Fibroblast of the conjunctiva (primary cell): ENCODE measurements around the gene RTRAF.

Experiments used
- DNase-seq: peaks from one replicate; pipeline ENCODE4 v3.0.0-alpha.2; 2010; ENCODE audit warnings: low read depth

Gene RTRAF

DNA sequence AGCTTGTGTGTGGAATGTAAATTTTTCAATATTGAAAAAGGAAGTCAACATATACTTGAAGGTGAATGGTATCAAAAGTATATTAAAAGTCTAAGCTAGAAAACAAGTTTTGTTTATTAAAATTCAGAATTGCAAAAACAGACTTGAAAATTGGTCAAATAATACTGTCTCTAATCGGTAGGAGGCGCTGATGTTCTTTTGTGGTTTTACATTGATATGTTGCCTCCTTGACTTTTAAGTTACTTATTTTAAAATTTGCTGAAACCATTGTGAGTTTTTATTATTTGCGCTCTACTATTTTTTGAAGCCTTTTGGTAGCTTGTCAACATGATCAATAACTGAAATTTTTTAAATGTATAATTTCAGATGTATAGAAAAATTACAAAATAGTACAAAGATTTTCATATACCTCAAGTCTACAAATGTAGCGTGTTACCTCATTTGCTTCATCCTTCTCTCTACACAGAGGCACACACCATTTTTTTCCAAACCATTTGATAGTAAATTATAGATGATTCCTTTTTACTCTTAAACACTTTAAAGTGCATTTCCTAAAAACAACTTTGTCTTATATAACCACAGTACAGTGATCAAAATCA is 6.9 kb downstream of the RTRAF start:
- peak; percentile 52 for DNase-seq

DNA sequence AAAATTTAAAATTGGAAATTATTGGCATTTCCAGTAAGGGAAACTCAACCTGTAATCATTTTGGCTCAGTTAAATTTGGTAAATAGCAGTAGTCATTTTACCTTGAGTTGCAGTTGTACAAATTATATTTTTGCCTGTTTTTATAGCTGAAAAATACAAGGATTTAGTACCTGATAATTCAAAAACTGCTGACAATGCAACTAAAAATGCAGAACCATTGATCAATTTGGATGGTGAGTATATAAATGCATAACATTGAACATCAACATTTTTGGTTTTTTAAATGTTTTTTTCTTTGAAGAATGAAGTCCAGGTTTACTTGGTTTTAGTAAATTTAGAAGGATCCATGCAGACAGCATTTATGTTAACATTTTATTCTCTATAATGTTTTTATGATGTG is 9.0 kb downstream of the RTRAF start:
- no peak for DNase-seq

DNA sequence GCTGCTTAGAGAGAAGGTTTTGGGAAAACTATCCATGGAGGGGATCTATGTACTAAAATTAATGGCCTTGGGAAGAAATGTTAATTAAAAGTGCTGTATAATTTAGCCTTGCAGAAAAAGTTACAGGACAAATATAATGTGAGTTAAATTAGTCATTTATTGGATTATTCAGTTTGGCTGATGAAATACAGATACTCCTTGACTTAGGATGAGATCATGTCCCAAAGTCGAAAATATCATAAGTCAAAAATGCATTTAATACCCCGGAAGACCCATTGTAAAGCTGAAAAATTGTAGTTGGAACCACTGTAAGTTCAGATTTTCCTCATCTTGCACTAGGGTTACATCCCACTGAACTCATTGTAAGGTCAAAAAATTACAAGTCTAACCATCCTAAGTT is 9.7 kb downstream of the RTRAF start:
- DNase-seq: peak; percentile 67

DNA sequence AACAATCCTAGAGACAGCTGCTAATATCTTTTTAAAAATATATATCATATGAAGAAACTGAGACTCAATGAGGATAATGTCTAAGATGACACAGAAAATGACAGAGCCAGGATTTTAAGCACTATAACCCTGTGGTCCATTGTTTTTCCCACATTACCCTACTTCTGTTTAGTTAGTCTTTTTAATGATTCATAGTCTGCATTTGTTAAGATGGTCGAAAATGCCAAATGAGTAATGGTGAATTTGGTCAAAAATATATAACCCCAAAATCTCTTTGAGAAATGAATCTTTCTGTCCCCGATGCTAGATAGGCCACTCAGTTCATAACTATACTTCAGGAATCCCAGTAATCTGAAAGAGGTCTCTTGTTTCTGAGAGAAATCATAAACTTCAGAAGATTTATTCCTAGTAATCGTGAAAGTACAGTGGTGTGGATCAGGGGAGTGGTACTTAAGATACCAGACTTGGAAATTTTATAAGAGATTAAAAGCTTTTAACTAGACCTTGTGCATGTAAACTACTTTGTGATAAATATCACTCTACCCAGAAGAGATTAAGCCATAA is 10.8 kb downstream of the RTRAF start:
- no peak for DNase-seq

DNA sequence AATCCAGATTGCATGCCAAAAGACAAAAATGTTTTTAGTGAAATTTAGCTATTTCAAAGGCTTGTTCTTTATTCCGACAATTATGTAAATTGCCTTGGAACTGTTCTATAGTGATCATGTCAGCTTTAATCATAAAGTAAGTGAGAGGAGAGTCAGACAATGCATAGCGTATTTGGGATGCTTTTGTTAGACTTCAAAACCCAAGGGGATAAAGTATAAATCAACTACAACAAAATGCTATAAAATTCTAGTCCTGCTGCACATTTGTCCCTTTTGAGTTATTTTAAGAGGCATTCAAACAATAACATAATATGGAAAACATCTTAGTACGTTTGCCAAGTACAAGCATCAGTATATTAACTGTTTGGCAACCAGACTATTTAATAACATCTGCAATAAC is 11.3 kb downstream of the RTRAF start:
- DNase-seq: no peak

DNA sequence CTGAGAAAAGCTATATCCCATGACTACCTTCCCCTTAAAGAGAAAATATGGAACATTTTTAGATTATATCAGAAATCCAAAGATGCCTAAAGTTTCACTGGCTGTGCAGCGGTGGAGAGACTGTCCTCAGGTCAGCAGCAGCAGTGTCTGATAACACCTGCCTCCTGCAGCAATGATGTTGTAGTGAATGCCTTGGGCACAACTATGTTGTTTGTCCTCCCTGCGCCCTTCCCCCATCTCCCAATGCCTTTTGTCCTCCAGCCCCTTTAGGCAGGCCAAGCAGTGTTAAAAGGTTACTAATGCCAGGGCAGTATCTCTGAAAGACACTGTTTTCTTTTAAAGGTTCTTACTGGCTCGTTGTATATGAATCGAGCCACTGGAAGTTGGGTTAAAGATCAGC is 13.2 kb downstream of the RTRAF start:
- DNase-seq: no peak

DNA sequence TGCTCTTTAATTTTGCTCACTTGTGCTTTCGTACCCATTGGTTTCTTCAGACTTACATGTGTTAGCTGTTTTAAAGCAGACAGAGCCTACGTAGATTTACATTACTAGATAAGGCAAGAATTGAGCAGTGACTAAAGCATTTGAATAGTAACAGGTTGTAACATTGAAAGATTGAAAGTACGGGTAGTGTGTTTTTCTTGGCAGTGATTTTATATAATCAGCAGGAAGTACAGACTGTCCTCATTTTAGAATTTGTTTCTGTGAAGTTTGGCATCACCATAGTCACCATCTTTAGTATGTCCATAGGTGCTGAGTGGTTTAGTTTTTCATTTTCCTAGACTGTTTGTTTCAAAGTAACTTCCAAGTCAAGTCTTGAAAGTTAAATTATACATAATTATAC is 14.0 kb downstream of the RTRAF start:
- DNase-seq: peak; percentile 71

DNA sequence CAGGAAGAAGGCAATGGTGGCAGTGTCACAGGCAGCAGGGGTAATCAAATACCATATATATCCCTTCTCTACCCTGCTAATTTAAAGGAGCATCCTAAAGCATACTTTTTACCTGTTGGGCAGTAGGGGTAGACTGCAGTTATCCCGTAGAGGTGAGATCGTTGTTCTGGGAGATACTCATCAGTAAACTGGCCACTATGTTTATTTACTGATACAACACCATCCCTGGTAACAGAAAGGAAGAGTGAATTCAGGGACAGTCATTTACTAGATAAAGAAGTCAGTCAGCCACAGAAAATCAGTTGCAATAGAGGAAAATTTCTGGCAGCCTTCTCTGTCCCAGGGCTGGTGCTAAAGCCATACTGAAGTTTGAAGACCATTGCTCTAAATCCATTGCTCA is 16.3 kb downstream of the RTRAF start:
- DNase-seq: no peak

DNA sequence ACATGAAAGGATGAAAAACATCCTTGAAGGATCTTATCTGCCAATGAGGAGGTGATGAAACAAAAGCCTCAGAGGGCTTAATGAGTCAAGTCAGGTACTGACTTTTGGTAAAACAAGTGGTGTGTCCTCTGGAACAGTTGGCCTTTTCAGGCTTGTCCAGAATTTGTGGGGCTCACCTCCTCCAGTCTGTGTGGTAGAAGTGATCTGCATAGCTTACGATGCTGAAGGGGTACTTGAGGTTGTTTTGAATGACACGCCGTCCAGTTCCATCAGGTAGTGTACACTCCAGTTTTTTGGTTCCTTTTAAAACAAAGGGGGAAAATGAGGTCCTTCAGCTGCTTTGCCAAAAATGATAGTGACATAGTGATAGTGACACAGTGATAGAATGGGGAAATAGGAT is 17.0 kb downstream of the RTRAF start:
- DNase-seq: no peak

DNA sequence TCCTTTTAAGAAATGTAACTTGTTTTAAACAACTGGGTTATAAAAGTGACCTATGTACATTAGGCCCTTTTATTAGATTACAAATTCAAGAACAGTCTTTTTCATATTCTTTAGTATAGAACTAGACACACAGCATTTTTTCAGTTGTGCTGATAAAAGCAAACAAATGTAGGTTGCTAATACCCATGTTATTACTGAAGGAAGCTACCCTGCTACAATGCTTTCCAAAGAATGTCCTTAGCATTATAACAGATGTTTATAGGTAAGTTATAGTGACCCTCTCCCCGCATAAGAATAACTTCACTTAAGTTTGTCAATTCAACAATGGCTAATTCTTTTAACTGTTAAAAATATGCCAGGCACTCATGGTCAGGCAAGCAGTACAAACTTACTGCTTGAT is 17.9 kb downstream of the RTRAF start:
- DNase-seq: no peak

DNA sequence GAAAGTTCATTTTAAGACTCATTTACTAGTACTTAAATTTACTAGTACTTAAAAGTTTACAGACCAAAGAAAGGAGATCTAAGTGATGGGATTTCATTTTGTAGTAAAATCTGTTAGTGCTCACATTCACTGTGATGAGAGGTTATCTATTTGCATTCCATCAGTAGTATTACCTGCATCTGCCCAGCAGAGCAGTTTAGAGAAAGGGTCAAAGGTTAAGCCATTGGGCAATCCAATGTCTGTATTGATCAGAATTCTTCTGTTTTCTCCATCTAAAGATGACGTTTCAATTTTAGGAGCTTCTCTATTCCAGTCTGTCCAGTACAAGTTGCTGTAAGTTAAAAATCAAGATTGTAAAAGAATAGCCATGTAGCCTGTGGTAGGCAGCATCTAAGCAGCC is 18.3 kb downstream of the RTRAF start:
- no peak for DNase-seq

DNA sequence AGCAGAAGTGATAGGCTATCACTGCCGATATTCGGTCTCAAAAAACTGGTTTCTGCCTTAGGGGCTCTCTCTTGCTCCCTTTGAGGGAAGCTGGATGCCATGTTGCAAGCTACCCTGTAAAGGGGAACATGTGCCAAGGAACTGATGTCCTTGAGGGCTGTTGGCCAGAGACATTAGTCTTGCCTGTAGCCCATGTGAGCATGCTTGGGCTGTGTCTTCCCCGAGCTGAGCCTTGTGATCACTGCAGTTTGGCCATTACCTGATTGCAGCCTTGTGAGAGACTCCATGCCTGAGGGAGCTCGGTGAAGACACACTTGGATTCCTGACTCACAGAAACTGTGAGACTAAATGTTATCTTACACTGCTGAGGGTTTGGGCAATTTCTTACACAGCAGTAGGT is 18.8 kb downstream of the RTRAF start:
- no peak for DNase-seq

DNA sequence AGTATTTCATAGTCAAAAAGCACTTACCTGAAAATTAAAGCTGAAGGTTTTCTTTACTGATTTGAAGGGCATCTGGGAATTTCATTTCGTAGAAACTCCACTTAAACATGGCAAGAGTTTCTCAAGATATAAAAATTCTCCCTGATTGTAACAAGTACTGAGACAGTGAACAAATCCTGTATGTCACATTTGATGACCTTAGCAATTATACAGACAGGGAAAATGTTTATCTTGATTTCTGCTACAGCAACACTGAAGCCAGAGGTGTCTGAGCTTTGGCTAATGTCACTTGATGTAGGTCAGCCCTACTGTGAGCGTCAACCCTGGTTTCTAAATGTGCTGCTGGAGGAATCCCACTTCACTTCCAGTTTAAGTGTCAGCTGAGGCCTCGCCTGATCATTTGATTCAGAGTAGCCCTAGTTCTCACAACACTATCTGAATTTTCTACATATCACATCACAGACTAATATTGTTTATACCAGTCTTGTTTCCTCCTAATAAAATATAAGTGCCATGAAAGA is 20.9 kb downstream of the RTRAF start:
- no peak for DNase-seq

DNA sequence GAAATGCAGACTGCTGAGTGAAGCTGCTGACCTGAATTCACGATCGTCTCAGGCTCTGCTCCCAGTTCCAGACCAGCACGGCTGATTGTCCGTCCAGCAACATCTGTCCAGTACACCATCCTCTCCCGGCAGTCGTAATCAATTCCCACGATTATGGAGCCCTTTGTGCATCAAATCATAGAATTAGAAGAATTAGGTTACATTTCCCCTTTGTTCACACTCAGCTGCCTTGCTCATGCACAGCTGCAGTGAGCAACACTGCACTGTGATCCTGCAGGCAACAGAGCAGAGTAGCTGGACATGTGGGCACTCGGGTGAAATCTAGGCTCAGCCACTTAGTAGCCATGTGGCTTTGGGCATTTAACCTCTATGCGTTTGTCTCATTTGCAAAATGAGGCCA is 22.2 kb downstream of the RTRAF start:
- DNase-seq: no peak

DNA sequence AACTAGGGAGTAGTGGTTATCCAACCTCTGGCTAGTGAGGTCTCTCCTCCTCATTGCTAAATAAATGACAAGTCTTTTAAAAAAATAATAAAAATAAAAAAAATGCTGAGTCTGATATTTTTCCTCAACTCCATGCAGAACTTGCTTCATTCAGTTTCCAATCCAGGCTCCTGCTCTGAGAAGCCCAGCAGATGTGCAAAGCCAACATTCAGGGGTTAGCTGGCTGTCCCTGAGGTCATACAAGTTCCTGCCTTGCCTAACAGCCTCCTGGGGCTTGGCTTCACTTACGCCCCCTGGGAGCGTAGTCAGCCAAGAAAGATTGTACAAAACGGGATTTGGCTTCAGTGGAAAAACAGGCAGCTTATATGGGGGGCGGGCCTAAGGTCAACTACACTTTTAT is 23.3 kb downstream of the RTRAF start:
- DNase-seq: peak; percentile 60

DNA sequence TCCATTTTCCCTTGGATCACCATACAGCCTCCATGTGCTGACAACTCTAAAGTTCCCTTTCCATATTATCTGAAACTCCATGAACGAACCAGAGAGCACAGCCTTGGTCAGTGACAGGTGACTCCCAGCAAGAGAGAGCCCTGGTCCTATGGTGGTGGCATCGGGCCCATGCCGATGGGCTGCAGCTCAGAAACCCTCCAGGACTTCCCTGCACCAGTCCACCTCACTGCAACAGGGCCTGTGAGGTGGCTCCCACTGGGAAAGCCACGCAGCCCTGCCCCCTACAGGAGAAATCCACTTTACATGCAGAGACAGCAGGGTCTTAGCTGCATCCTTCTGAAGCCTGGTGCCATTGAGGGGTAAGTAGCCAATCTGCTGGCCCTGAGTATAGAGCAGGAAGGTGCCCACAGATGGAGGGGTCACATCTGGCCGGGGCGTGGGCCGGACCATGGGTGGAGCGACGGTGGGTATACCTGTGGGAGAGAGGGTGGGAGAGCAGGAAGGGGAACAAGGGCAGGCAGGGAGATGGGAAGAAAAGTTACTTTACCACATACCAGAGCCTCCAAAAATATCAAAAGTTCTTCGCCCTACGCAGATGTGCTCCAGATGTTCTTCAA is 24.7 kb downstream of the RTRAF start:
- DNase-seq: no peak

DNA sequence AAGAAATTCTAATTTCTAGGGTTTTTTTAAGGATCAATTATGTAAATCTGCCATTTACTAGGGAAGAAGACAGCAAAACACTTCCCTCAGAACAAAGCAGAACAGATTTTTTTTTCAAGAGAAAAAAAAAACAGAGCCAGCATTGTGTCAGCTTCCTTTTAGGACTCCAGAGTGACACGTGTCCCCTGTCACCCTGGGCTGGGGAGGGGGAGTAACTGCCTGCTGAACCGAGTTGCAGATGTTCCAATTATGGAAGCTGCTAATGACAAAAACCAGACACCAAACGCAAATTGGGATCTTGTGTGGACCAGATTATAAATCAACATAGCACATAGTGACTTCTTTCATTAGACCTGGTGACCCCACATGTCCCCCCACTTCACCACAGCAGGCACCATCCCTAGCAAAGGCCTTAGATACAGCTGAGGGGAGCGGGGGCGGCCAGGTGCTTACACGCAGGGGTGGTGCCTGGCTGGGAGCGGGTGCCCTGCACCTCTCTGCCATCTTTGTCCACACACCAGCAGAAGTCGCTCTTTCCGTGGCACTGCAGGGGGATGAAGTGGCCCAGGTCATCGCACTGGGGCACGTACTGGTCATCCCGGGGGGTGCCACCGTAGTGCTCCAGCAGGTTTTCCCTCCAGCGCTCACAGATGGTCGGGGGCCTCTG is 25.4 kb downstream of the RTRAF start:
- no peak for DNase-seq

DNA sequence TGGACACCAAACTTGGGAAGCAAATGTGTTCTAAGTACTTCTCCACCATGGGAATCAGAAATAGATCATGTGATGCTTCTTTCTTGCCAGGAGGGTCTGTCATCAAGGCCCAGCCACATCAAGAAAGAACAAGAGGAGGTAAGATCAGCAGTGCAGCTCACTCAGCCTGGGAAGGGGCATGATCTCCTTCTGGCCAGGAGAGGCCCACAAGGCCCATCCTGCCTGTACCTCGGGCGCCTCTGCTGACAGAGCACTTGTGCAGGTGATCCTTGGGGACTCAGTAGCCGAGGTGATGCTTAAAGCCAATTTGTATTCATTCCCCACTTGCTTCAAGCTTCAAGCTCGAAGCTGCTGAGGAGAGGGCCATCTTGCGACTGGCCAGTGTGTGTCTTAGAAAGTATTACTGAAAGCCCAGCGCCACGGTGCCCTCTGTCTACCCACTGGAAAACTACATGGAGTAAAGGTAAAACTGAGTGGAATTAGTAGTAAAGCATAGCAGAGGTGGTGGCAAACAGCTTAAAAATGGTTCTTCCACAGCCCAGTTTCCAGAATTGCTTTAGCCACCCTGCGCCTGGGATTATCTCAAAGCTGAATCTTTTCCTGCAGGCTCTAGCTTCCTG is 26.2 kb downstream of the RTRAF start:
- DNase-seq: no peak

DNA sequence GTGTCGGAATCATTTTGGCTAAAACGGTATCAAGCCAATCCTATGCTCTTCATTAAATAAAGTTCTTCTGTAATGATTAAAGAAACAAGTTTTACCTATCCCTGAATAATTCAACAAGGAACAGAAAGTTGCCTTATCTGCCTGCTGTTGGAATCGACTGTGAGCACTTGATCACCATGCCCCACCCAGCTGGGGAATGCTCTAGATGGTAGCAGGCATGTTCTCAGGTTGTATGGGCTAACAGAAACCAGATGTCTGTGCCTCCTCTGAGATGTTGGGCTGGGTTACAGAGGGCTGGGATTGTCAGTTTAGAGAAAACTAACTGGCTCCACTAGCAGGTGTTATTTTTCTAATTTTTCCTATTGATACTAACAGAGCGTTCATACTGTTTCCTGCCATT is 28.9 kb downstream of the RTRAF start:
- DNase-seq: peak; percentile 33

DNA sequence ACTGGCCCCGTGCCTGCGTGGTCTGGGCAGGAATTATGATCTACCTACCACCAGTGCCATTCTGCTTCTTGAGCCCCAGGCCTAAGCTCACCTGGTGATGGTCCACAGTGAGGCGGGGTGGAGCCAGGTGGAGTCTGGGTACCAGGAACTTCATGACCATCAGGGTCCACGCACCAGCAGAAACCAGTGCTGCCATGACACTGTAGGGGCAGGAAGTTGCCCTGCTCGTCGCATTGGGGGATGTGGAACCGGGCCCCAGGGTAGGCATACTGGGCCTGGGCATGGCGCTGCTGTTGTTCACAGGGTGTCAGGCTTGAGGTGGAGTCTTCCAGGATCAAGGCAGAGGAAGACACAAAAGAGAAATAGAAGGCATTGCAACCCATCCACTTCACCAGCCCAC is 29.6 kb downstream of the RTRAF start:
- no peak for DNase-seq

DNA sequence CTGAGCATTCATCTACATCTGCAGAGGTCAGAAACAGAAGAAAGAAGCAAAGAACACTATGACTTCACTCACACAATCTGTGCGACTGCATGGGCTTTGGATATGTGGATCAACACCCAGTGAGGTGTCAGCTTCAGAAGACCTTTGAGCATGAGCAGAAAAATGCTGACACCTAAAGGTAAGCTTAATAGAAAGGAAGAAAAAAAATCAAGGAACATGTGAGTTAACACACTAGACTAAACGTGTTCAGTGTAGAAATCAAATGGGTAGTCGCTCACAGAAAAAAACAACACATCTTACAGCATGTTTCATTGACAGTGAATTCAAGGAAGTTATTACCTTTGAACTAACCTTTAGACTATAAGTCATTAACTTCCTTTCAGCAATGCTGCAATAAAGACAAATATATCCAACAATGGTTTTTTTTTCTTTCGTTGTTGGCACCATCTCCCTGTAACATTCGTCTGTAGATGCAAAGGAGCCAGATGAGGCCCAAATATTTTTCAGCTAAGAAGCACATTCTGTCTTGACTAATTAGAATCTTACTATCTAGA is 30.9 kb downstream of the RTRAF start:
- no peak for DNase-seq

DNA sequence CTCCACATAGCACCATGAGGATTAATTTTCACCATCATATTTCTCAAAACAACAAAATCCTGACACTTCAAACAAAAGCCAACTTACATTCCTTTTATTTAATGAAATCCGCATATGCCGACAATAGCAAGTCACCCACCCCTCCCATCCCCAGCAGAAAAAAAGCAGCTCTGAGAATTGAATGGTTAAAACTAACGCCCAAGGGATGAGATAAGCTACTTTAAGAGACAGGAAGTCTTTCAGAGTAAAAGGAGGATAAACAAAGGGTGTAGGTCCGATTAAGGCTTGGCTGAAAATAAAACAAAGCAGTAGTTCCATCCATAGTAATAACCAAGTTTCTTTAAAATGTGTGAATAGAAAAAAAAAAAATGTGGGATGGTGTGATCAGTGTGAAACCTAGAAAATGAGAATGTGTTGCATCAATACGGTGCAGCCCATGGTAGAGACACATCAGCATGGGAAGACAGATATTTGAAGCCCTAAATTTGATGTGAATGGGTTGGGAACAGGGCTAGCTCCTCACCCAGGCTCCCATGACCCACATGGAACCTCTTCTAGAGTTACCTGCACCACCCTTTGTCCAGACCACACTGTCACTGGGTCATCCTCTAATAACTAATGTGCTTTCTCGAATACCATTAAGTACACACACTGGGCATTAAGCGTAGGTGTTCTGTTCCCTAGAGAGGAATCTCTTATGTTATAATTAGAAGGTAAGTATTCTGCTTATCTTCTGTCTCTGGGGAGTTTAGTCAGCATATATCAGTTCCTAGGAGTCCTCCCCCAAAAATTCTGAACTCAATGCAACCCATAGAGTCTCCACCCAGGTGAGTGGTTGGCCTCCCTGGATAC is 31.7 kb downstream of the RTRAF start:
- DNase-seq: no peak
